Activated T-cell treated with anti-CD3 and anti-CD28 coated beads for 1 hour (primary cell): ENCODE data around the gene HDAC4.
"Not testable (repeated sequence)": the region's sequence is repeated elsewhere in the genome, so short reads cannot be mapped to it uniquely, and the experiment has no call there.

Experiments used
- DNase-seq: peaks from one replicate; pipeline ENCODE4 v3.0.0-alpha.2; 2020; ENCODE audit warnings: low read depth

Gene HDAC4

DNA sequence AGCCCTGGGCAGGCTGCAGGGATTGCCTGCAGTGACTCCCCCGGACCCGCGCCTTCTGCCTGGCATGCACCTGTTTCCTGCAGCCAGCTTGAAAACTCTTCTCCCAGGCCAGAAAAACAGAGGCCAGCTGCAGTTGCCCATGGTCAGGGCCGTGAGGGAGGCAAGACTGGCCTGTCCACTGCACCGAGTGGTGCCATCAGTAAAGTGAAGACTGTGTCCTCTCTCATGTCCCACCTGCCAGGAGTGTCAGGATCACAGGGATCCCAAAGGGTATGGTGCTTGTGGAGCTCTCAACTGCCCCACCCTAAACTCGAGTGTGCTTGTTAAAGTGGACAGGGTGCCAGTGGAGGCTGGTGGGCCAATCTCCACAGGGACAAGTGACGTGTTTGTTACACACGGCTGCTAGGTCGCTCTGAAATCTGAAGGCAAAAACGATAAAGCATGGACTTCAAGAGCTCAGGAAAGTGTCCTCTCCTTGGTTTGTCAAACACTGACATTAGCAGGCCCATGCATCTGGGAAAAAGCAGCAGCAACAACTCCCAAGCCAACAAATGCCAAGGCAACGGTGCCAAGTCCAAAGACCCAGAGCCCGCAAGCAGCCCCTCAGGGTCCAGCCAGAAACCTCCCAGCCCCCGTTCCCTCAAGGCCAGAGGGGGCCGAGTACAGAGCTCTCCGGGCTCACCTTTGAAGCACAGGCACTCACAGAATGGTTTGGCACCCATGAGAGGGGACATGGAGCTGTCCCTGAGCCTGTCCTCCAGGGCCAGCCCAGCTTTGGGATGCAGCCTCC, 213.2 kb downstream of the HDAC4 start:
- DNase-seq = no peak

DNA sequence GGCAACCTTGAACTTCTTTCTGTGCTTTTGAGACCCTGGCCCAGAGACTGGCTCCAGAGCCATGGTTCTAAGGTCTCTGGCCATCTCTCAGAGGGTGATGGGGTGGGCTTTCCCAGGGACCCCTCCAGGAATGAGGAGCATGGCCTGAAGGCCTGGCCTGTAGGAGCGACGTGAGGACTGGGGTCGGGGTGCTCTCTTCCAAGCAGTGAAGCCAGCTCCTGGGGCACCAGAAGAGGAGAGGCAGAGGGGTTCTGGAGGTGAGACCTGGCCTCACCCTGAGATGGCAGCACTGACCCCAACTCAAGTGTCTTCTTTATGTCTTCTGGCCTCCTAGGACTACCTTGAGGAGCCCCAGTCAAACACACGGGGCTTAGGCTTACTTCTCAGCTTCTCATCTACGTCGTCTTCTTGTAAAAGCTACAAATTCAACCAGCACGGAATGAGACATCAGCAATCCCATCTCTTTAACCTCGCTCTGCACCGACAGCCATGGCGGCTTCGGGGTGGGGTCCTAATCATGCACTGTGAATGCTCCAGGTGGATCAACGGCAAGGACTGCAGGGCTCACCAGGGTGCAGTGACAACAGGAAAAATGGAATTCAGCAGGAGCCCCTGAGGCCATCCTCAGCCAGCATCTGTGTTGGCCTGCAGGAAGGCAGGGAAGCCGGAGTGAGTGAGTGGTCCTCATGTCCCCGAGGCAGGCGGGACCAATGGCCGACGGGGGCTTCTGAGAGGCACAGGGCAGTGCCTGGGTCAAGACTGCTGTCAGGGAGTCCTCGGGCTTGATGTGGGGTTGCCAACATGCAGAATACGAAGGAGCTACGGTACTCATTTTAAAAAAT, 214.1 kb downstream of the HDAC4 start:
- DNase-seq = no peak

DNA sequence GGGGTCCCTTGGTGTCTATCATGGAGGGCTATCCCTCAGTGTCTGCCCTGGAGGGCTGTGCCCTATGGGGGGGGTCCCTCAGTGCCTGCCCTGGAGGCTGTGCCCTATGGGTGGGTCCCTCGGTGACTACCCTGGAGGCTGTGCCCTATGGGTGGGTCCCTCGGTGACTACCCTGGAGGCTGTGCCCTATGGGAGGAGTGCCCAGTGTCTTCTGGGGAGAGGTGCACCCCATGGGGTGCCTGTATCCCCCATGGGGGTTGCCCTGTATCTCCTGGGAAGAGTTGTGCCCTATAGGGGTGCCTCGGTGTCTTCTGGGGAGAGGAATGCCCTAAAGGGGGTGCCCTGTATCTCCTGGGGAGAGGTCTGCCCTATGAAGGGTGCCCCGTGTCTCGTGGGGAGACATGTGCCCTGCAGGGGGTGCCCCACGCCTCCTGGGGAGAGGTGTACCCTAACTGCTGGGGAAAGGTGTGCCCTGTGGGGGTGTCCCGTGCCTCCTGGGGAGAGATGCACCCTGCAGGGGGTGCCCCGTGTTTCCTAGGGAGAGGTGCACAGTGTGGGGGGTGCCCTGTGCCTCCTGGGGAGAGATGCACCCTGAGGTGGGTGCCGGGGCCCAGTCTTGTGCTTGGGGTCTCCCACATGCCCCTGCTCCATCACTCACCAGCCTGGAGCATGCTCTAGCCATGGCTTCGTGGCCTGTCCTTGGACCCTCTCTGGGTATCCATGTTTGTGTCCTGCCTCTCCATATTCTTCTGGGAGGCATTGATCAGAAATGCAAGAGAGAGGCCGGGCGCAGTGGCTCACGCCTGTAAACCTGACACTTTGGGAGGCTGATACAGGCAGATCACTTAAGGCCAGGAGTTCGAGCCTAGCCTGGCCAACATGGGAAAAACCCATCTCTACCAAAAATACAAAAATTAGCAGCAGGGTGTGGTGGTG, 215.6 kb downstream of the HDAC4 start:
- DNase-seq = no peak

DNA sequence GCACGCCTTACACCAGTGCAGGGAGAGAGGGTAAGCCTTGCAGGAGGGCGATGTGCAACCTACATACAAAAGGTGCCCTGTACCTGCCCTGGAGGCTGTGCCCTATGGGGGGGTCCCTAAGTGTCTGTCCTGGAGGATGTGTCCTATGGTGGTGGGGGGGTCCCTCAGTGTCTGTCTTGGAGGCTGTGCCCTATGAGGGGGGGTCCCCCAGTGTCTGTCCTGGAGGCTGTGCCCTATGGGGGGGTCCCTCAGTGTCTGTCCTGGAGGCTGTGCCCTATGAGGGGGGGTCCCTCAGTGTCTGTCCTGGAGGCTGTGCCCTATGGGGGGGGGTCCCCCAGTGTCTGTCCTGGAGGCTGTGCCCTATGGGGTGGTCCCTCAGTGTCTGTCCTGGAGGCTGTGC, 216.6 kb downstream of the HDAC4 start:
- no peak for DNase-seq

DNA sequence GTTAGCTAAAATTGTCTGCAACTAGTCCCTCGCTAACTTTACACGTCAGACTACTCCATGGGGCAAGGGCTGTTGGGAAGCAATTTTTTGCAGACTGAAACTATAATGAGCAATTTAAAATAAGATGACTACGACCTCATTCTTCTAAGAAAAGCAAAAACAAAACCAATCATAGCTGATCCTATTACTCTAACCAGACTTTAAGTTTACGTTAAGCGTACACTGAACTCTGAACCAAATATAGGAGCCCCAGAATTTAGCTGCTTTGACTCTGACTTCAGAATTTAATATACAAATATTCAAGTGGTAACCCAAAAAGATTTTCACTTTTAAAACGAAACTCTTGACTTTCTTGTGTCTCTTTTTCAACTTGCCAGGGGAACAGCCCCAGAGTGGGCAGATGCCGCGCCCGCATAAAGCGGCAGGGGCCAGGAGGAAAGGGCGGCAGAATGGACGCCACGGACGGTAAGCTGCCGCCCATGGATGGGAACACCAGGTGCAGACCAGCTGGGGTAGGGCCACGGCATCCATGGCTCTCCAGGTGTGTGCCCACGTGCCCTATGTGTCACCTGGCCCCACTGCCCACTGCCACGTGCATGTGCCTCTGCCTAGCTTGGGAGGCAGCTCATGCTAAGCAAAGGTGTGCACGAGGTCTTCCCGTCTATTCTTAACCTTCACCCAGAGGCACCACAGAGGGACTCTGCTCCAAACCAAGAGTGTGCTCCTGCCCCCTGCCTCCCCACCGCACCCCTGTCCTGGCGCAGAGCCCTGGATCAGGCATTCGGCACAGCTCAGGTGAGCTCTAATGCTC, 217.6 kb downstream of the HDAC4 start:
- DNase-seq = no peak

DNA sequence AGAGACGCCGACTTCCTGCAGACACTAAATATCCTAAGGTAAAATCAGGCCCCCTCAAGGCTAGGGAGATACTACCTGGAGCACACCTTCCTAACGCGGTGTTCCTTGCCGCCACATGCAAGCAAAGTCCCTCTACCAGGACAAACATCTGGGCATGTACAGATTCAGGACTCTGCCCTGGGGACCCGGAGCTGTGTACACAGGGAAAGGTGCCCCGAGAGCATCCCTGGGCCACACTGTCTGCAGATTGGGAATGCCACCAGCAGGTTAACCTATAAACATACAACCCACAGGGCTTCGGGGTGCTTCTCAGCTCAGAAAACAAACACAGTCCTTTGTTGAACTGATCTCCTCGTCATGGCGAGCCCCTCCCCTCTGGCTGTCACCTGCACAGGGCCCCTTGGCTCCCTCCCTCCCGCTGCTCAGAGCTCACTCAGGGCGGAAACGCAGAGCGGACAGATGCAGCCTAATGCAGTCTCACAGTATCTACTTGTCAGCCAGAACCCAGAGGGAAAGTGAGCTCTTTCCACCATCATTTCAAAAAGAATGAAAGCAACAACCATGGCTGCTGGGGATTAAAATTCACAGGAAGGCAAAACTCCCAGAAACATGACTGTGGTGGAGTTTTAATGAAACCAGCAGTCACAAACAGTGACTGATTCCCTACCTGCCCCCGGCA, 218.8 kb downstream of the HDAC4 start:
- no peak for DNase-seq

DNA sequence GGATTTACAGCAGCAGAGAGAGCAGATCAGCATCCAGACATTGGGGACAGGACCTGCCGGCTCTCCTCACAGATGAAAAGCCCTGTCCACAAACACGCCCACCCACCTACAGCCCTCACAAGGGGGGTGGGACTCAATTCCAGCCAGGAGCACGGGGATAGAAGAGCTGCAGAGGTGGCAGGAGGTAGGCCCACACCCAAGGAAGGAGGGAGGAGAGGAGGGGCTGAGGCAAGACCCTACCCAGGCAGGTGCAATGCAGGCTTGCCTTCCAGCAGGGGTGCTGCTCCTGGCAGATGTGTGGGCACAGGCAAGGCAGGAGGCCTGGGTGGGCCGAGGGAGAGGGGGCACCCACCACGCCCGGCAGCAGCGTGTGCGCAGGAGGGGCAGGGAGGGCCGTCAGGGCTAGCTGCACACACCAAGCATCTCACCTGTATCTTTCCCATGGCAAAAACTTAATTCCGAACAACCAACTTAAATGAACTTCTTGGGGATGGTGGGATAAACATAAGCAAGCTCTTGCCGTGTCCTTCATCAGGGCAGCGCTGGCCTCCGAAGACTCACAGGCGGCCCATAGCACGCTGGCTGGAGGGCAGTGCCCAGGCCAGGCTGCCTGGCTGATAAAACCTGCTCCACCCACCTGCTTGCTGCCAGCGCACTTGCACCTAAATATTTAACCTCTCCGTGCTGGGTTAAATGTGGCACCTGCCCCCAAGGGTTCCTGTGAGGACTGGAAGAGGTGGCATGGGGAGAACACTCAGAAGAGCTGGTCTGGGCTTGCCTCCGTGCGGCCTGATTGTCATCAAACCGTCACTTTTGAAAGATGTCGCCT, 219.5 kb downstream of the HDAC4 start:
- DNase-seq = no peak

DNA sequence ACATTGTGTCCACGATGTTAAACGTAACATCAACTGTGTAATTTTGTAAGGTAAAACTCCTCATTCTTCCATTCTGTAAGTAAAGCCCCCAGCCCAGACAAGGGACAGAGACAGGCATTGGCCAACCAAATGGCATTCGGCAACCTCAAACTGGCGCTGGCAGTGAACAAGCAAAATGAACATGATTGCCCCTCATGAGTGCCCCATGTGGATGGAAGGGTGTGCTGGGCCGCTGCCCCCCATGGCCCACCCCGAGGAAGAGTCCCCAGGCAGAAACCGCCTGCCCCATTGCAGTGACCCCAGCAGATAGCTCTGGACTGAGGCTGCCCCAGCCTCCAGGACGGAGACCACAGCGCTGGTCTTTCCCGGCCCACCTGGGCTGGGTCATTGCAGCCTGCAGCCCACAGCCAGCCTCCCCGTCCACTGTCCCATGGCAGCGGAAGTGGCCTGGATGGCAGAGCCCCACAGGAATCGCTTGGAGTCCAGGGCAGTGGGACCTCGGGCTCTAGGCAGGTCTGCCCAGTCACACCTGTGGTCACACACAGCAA, 220.2 kb downstream of the HDAC4 start:
- no peak for DNase-seq

DNA sequence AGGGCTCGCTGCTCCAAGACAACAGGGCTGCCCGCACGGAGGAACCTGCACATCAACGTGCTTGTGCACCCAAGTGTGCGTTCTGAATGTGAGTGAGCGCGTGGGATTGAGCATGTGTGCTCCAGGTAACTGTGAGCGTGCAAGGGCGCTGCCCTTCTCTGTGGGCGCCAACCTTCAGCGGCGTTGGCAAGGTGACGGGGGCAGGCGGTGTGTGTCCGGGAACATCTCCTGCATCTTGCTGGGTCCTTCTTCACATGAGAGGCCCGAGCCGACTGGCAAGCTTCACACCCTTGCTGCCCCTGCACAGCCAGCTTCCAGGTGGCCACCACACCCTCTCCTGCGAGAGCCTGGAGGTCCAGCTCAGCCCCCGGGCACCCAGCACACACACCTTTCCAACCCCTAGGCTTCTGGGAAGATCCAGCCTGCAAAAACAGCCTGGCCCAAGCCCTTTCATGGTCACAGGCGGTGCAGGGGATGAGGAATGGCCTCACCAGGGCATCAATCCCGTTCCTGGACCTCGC, 220.9 kb downstream of the HDAC4 start:
- DNase-seq = no peak

DNA sequence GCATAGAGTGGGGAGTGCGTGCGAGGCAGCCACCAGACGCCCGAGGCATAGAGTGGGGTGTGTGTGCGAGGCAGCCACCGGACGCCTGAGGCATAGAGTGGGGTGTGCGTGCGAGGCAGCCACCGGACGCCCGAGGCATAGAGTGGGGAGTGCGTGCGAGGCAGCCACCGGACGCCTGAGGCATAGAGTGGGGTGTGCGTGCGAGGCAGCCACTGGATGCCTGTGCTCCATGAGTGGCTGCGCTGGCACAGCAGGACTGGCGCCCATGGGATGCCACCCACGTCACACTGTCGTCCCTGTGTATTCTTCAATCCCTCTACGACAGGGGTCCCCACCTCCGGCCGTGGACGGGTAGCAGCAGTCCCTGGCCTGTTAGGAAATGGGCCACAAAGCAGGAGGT, 221.9 kb downstream of the HDAC4 start:
- no peak for DNase-seq

DNA sequence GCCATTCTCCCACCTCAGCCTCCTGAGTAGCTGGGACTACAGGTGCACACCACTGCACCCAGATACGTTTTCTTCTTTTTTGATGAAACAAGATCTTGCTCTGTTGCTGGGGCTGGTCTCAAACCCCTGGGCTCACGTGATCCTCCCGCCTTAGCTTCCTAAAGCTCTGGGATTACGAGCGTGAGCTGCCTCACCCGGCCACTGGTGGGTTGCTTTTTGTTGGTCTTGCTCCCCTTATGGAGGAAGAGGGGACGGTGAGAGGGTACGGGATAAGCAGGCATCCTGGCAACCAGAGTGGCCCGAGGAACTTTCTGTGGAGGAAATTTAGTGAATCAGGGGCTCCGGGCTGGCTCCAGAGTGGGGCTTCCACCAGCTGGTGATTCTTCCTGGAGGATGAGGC, 222.3 kb downstream of the HDAC4 start:
- no peak for DNase-seq

DNA sequence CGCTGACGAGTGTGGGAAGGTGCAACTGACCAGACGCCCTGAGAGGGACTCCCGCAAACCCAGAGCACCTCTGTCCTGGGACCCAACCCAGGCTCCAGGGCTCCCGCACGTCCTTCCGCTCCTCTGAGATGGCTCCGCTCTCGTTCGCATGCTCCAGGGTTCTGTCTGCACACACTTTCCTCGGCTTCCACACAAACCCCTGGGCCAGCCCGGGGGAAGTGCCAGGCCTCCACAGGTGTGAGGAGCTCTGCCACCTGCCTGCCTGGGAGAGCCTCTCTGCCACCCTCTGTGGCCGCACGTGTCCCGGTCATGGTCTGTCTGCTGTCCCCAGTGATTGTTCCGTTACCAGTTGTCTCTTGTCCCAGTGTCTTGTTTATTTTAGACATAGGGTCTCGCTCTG, 222.9 kb downstream of the HDAC4 start:
- DNase-seq = no peak

DNA sequence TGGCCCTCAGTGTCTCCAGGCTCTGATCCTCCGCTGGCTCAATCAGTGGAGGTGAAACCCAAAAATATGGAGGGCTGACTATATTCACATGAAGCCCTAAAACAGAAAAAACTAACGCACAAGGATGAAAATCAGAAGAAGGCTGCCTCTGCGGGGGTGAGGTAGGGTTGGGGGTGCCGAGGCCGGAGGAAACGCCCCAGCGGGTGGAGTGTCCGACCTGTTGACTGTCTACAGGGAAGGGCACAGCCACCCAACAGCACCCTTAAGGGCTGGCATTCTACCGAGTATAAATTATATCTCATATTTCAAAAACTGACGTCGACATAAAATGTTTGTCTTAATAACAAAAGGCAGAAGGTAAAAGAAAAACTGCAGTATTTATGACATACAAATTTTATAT, 223.5 kb downstream of the HDAC4 start:
- DNase-seq = no peak

DNA sequence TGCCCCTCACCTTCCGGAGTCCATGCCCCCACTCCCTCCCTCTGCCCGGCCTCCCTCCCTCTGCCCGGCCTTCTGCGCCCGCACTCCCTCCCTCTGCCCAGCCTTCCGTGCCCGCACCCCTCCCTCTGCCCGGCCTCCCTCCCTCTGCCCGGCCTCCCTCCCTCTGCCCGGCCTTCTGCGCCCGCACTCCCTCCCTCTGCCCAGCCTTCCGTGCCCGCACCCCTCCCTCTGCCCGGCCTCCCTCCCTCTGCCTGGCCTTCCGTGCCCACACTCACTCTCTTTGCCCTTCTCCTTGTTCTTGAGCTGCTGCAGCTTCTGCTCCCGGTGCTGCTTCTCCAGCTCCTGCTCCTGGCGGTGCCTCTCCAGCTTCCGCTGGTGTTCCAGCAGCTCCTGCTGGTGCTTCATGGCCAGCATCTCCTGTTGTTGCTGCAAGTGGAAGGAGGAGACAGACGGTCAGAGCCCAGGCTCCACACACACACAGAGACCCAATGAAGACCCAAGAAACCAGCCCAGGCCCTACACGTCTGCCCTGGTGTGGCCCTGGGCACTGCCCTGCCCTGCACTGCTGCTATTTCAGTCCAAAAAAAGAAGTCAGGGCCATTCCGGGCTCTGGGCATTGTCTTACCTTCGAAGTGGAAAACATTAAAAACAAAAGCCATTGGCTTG, 224.5 kb downstream of the HDAC4 start:
- not testable (repeated sequence) for DNase-seq

DNA sequence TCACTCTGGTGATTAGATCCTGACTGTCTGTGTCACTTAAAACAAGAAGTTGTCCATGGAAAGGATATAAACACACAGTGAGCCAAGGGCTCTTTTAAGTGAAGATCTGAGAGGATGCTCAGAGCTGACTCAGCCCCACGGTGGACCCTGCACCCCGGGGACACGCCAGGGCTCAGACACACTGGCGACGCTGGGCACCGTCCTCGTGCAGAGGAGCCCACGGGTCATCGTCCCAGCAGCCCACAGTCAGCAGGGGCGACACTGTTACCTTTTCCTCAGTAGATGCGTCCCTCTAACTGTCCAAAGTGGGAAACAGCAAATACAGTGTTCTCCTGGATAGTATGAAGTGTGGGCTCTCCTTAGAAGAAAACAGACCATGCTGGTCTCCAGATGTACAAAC, 225.6 kb downstream of the HDAC4 start:
- DNase-seq = no peak

DNA sequence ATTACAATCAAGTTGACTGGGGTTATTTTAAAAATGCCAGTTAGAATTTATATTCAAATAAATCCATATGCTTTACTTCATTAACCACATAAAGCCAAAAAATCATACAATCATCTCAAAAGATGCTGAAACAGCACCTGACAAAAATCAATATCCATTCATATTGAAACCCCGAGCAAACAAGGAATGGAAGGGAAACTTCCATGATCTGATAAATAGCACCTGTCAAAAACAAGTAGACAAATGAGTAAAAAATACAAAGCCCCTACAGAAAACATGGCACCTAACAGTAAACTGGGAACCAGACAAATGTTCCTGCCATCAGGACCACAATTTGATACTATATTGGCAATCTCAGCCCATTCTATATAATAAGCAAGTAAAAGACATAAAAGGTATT, 227.5 kb downstream of the HDAC4 start:
- no peak for DNase-seq

DNA sequence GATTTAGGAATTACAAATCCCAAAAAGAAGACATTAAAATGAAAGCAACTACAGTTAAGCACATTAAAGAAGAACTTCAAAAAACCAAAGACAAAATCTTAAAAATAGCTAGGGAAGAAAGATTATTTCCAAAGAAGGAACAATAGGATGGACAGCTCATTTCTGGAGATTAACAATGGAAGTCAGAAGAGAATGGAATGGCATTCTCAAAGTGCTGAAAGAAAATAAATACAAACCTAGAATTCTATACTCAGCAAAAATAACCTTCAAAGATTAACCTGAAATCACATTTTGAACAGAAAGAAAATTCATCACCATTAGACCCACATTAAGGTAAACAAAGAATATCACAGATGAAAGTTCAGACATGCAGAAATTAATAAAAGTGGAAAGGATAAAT, 229.2 kb downstream of the HDAC4 start:
- DNase-seq = no peak

DNA sequence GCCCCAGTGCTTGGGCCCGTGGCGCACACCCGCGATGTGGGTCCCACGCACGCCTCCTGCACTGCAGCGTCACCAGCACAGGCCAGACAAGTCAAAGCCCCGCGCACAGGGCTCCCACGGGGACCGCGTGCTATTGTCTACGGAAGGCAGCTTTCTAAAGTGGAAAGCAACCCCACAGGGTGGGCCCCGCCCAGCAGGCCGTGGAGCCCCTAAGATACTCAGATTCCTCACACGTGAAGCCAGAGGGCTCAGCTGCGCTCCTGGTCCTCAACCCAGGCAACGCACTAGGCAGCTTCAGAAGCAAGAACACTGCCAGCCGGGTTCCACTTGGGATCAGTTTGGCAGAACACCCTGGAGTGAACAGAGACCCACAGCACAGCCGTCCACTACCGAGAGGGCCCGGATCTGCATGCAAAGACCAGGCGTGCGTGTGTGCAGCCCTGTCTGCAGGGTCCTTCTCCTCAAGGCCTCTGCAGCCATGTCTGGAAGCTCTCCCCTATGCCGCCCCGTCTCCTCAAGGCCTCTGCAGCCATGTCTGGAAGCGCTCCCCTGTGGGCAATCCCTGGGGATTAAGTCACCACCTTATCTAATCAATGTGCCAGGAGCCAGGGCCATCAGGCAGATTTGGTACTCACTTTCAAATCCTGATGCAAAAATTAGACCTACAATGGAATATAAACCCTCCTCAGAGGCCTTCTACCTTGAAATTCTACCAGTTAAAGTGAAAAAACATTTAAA, 231.3 kb downstream of the HDAC4 start:
- no peak for DNase-seq
